ENCODE data around the gene HMGCS2. TPM values are rescaled to one million over a fixed set of nuclear protein-coding genes. Genes with fewer than 3 reads are reported as not detected.

The HMGCS2 gene
- total RNA-seq, 1 donor from 2014 or later: not detected

GRCh38 chr1:119795261-119796200, 26.8 kb upstream of the HMGCS2 start:
- Histone ChIP-seq H3K36me3 (ENCODE audit: control insufficient read depth, insufficient read depth, low read length) (no peaks in the 10 kb centered on the region), H3K27me3 (ENCODE audit: control insufficient read depth, insufficient read depth, low read length) (no peaks in the 10 kb centered on the region), H3K4me3 (ENCODE audit: low read depth, low read length) (no peak overlapping the region)
- TF ChIP-seq CTCF (IDR thresholded peaks at IDR 0.05; ENCODE audit: insufficient read depth, low read length, poor library complexity, severe bottlenecking): no peak
- DNase-seq (ENCODE audit: low read depth): no peak

GRCh38 chr1:119794876-119795240, 26.2 kb upstream of the HMGCS2 start:
- no peak for DNase-seq (ENCODE audit: low read depth)
- no peak for TF ChIP-seq CTCF (IDR thresholded peaks at IDR 0.05; ENCODE audit: insufficient read depth, low read length, poor library complexity, severe bottlenecking)
- Histone ChIP-seq H3K27me3 (ENCODE audit: control insufficient read depth, insufficient read depth, low read length) (no peaks in the 10 kb centered on the region), H3K4me3 (ENCODE audit: low read depth, low read length) (no peak overlapping the region), H3K36me3 (ENCODE audit: control insufficient read depth, insufficient read depth, low read length) (no peaks in the 10 kb centered on the region)

- H3K36me3 ChIP-seq (ENCODE audit: control insufficient read depth, insufficient read depth, low read length): no peaks in the 10 kb centered on the region
- no peak for DNase-seq (ENCODE audit: low read depth)
- no peaks in the 10 kb centered on the region for H3K27me3 ChIP-seq (ENCODE audit: control insufficient read depth, insufficient read depth, low read length)
- no peak for TF ChIP-seq CTCF (IDR thresholded peaks at IDR 0.05; ENCODE audit: insufficient read depth, low read length, poor library complexity, severe bottlenecking)
- H3K4me3 ChIP-seq (ENCODE audit: low read depth, low read length): no peak overlapping the region
These were observed 25.6 kb upstream of the HMGCS2 start for GRCh38 chr1:119794230-119794875.

- no peak for TF ChIP-seq CTCF (IDR thresholded peaks at IDR 0.05; ENCODE audit: insufficient read depth, low read length, poor library complexity, severe bottlenecking)
- H3K36me3 ChIP-seq (ENCODE audit: control insufficient read depth, insufficient read depth, low read length): no peaks in the 10 kb centered on the region
- no peak overlapping the region for H3K4me3 ChIP-seq (ENCODE audit: low read depth, low read length)
- DNase-seq (ENCODE audit: low read depth): no peak
- no peaks in the 10 kb centered on the region for H3K27me3 ChIP-seq (ENCODE audit: control insufficient read depth, insufficient read depth, low read length)
These were observed 22.7 kb upstream of the HMGCS2 start for GRCh38 chr1:119791377-119791776.

- H3K4me3 ChIP-seq (ENCODE audit: low read depth, low read length): no peak overlapping the region
- DNase-seq (ENCODE audit: low read depth): no peak
- H3K36me3 ChIP-seq (ENCODE audit: control insufficient read depth, insufficient read depth, low read length): no peaks in the 10 kb centered on the region
- TF ChIP-seq CTCF (IDR thresholded peaks at IDR 0.05; ENCODE audit: insufficient read depth, low read length, poor library complexity, severe bottlenecking): no peak
- H3K27me3 ChIP-seq (ENCODE audit: control insufficient read depth, insufficient read depth, low read length): no peaks in the 10 kb centered on the region
These were observed 21.9 kb upstream of the HMGCS2 start for GRCh38 chr1:119790451-119791198.

All from kidney epithelial cell (primary cell).